GM12873 (cell line): ENCODE results near the gene MRPS18A.

Experiments
- TF ChIP-seq, protein P1 (sequence below): IDR thresholded peaks from 2 replicates; pipeline ENCODE4 v1.5.1; 2012; ENCODE audit warnings: low read depth, mild to moderate bottlenecking, moderate library complexity, low read length, control low read depth; ENCODE audit not compliant: insufficient read depth; ENCODE audit errors: missing control alignments

Gene MRPS18A

DNA sequence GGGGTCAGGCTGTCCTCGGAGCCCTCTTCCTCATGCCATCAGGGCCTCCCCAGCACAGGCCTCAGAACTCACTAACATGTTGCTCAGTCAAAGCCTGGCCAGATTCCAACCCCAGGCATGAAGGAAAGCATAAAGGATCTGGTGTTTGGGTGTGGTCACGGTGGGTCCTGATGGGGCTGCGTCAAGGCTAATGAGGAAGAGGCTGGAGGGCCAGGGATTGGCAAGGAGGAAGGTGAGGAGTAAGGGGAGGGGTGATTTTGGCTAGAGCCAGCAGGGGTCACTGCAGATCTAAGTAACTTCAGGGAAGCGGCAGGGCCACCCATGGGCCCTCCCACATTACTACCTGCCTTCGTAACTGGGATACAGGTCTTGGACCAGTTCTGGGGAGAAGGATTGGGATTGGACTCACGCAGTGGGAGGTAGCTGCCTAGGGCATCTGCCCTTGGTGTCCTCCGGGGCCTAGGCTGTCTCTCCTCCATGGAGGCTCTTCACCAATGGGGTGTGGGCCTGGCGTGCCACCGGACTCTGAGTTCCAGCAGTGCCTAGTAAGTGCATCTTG is 36.2 kb upstream of the MRPS18A start:
- TF ChIP-seq, protein P1, sequence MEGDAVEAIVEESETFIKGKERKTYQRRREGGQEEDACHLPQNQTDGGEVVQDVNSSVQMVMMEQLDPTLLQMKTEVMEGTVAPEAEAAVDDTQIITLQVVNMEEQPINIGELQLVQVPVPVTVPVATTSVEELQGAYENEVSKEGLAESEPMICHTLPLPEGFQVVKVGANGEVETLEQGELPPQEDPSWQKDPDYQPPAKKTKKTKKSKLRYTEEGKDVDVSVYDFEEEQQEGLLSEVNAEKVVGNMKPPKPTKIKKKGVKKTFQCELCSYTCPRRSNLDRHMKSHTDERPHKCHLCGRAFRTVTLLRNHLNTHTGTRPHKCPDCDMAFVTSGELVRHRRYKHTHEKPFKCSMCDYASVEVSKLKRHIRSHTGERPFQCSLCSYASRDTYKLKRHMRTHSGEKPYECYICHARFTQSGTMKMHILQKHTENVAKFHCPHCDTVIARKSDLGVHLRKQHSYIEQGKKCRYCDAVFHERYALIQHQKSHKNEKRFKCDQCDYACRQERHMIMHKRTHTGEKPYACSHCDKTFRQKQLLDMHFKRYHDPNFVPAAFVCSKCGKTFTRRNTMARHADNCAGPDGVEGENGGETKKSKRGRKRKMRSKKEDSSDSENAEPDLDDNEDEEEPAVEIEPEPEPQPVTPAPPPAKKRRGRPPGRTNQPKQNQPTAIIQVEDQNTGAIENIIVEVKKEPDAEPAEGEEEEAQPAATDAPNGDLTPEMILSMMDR, result peak; percentile 89

- TF ChIP-seq, protein P1, result no peak
Observed at GRCh38 chr6:43722920-43723545, 35.4 kb upstream of the MRPS18A start.

- TF ChIP-seq, protein P1, result no peak
Observed at GRCh38 chr6:43720999-43721398, 33.4 kb upstream of the MRPS18A start.

DNA sequence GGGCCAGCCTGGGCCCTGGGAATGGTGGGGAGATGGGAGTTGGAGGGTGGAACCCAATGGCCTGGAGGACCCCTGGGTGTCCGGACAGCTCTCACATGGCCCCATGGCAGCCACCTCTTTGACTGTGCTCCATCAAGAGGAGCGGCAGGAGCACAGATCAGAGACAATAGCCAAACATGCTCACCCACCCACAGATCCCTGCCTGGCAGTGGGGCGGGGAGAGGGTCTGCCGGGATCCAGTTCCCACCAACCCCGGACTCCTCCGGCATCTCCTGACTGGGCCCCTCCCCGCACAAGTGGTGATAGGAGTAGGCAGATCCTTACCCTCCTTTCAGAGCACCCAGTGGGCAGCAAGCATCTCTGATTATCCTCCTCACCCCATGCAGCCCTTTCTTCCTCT is 31.9 kb upstream of the MRPS18A start:
- TF ChIP-seq, protein P1, result no peak

DNA sequence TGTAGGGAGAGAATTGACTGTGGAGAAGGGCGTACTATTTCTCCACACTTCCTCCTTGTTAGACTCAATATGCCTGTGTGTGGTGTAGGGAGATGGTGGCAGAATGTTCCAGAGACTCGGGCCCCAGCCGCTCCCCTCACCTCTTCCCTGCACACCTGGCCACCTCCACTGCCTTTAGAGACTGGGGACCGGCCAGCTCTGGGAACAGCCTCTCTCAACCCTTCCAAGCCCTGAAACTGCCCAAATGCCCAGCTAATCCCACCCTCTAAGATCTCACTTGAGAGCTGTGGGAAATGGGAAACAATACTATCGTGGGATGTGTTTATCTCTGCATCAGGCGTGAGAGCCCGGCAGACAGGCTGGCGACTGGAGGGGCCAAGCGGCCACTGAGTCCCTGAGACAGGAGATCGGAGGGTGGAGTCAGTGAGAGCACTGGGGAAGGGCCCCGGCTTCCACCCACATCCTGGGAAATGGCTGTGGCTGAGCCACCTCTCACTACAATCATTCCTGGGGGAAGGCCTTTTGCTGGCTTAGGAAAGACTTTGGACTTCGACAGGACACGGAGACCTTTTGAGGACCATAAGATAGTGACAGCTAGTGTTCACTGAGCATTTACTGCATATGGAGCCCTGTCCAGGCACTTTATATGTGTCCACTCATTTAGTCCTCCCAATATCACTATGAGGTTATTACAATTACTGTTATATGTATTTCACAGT is 31.0 kb upstream of the MRPS18A start:
- TF ChIP-seq, protein P1, result no peak

- TF ChIP-seq, protein P1, result no peak
Observed at GRCh38 chr6:43717822-43718221, 30.2 kb upstream of the MRPS18A start.

GRCh38 chr6:43717389-43717788 is 29.8 kb upstream of the MRPS18A start:
- TF ChIP-seq, protein P1, result no peak
